ENCODE measurements around the gene CES3.
A peak's percentile ranks its signal among the peaks of the same experiment; 100 is the strongest.

CES3 gene

DNA sequence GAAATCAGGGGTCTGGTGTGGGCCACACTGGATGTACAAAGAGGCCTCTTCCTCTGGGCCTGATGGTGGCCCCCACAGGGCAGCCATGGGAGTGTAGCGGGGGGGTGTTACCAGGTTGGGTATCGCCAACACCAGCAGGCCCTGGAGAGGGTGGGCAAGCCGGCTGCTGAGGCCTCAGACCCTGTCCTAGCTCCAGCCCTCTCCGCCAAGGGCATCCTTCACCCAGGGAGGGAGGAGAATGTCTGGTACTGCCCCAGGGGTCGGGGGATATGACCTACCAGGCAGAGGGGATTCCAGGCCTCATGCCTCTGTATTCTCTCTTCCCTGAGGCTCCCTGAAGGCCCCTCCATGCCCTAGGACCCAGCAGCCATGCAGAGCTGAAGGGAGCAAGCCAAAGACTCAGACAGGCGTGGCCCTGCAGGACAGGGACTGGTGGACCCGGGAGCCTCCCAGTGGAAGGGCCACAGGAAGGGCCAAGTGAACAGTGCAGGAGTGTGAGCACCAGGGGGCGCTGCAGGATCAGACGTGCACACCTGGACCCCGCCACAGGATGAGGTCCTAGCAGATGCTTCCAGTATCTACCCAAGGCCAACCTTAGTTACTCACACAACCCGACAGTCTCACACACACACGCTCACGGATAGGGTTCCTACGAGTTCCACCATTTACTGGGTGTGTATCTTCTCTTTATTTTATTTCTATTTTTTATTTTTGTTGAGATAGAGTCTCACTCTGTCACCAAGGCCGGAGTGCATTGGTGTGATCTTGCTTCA lies 16.5 kb downstream of the CES3 start:
- no peak overlapping the region for H3K4me3 ChIP-seq (ENCODE audit: low read depth, low read length)

DNA sequence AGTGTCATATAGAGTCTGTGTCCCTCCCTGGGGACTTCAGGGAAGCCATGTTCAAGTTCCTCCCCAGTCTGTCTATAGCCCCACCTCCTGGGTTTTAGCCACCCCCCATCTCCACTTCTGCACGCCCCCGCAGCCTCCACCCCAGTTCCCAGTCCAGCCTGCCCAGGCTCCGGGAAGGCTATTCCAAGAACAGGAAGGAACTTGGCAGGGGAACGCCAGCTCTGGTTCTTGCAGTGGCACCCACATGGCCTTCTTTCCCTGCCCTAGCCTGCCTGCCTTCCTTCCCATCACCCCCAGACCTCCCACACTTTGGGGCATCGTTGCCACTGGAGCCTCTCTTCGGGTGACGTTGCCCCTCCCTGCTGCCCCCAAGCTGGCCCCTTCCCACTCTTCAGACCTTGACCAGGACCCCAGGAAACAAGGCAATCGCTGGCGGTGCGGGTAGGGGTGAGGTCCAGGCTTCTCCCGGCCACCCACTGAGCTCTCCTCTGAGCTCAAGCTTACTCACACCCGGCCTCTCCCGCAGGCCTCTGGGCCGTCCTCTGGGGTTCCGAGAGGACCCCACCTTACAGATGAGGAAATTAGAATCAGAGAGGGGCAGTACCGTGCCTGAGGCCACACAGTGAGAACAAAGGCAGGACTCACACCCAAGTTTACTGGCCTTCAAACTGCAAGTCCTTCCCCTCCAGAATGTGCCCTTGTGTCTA lies 18.1 kb downstream of the CES3 start:
- Histone ChIP-seq H3K36me3 (no peaks in the 10 kb centered on the region), H3K27ac (no peak overlapping the region), H3K27me3 (ENCODE audit: insufficient read depth, low read depth, severe bottlenecking) (no peaks in the 10 kb centered on the region), H3K9me3 (ENCODE audit: severe bottlenecking) (no peaks in the 10 kb centered on the region), H3K4me3 (ENCODE audit: low read depth, low read length) (no peak overlapping the region)
- DNase-seq = no peak
- TF ChIP-seq, protein P1, sequence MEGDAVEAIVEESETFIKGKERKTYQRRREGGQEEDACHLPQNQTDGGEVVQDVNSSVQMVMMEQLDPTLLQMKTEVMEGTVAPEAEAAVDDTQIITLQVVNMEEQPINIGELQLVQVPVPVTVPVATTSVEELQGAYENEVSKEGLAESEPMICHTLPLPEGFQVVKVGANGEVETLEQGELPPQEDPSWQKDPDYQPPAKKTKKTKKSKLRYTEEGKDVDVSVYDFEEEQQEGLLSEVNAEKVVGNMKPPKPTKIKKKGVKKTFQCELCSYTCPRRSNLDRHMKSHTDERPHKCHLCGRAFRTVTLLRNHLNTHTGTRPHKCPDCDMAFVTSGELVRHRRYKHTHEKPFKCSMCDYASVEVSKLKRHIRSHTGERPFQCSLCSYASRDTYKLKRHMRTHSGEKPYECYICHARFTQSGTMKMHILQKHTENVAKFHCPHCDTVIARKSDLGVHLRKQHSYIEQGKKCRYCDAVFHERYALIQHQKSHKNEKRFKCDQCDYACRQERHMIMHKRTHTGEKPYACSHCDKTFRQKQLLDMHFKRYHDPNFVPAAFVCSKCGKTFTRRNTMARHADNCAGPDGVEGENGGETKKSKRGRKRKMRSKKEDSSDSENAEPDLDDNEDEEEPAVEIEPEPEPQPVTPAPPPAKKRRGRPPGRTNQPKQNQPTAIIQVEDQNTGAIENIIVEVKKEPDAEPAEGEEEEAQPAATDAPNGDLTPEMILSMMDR (IDR thresholded peaks at IDR 0.05; ENCODE audit: low read depth, low read length) = no peak

More for the DNA sequence above, 16.5 kb downstream of the CES3 start:
- no peak overlapping the region for H3K27ac ChIP-seq
- no peaks in the 10 kb centered on the region for H3K36me3 ChIP-seq
- H3K27me3 ChIP-seq (ENCODE audit: insufficient read depth, low read depth, severe bottlenecking) = no peaks in the 10 kb centered on the region
- TF ChIP-seq, protein P1 (IDR thresholded peaks at IDR 0.05; ENCODE audit: low read depth, low read length) = peak; percentile 97
- peak; percentile 90 for DNase-seq
- H3K9me3 ChIP-seq (ENCODE audit: severe bottlenecking) = no peaks in the 10 kb centered on the region

DNA sequence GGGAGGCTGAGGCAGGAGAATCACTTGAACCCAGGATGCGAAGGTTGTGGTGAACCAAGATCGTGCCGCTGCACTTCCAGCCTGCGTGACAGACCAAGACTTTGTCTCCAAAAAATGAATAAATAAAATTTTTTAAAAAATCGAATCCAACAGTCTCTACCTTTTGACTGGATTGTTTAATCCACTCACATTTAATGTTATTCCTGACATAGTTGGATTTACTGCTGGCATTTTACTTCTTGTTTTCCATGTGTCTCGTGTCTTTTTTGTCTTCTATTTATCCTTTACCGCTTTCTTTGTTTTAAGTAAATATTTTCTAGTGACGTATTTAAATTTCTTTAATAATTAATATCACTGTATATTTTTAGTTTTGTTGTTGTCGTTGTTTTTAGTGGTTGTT lies 22.0 kb downstream of the CES3 start:
- DNase-seq = no peak
- TF ChIP-seq, protein P1 (IDR thresholded peaks at IDR 0.05; ENCODE audit: low read depth, low read length) = no peak
- Histone ChIP-seq H3K4me3 (ENCODE audit: low read depth, low read length) (no peak overlapping the region), H3K36me3 (no peaks in the 10 kb centered on the region), H3K9me3 (ENCODE audit: severe bottlenecking) (no peaks in the 10 kb centered on the region), H3K27ac (no peak overlapping the region), H3K27me3 (ENCODE audit: insufficient read depth, low read depth, severe bottlenecking) (no peaks in the 10 kb centered on the region)

DNA sequence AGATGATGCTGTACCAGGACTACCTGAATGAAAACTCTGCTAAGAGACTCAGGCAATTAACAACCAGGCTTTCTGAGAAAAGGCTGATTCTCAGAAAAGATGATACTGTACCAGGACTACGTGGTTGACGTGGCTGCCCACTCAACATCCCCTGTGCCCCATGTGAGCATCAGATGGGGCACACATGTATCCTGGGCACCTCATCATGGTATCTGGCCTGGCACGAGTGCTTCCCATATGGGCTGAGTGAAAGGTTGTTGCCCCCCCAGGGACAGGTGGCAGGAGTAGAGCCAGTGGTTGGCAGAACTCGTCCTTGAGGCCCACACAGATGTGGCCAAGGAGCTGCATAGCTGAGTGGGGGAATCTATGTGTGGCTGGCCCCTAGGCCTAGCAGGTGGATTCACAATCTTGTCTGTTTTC lies 23.8 kb downstream of the CES3 start:
- Histone ChIP-seq H3K36me3 (no peaks in the 10 kb centered on the region), H3K27me3 (ENCODE audit: insufficient read depth, low read depth, severe bottlenecking) (no peaks in the 10 kb centered on the region), H3K4me3 (ENCODE audit: low read depth, low read length) (no peak overlapping the region), H3K9me3 (ENCODE audit: severe bottlenecking) (no peaks in the 10 kb centered on the region), H3K27ac (no peak overlapping the region)
- TF ChIP-seq, protein P1 (IDR thresholded peaks at IDR 0.05; ENCODE audit: low read depth, low read length) = no peak
- DNase-seq = no peak

DNA sequence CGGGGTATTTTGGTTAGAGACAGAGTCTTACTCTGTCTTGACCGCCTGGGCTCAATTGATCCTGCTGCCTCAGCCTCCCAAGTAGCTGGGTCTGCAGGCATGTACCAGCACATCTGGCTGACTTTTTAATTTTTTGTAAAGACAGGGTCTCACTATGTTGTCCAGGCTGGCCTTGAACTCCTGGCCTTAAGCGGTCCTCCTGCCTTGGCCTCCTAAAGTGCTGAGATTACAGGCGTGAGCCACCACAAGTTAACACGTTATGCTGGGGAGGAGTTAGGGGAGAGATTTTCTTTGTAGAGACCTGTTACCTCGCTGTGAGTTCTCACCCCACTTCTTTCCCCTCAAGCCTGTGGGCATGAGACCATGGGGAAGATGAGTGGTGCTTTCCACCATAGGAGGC lies 25.5 kb downstream of the CES3 start:
- no peak overlapping the region for H3K27ac ChIP-seq
- DNase-seq = no peak
- no peaks in the 10 kb centered on the region for H3K9me3 ChIP-seq (ENCODE audit: severe bottlenecking)
- TF ChIP-seq, protein P1 (IDR thresholded peaks at IDR 0.05; ENCODE audit: low read depth, low read length) = no peak
- H3K36me3 ChIP-seq = no peaks in the 10 kb centered on the region
- no peaks in the 10 kb centered on the region for H3K27me3 ChIP-seq (ENCODE audit: insufficient read depth, low read depth, severe bottlenecking)
- no peak overlapping the region for H3K4me3 ChIP-seq (ENCODE audit: low read depth, low read length)
